GM11168 (cell line): ENCODE results near the gene BIN2.
"Not testable (repeated sequence)": the region's sequence is repeated elsewhere in the genome, so short reads cannot be mapped to it uniquely, and the experiment has no call there.

ENCODE experiments used
- in situ Hi-C: fragments of 300-500 bp; cut with MboI; formaldehyde crosslinking; loops from one replicate; pipeline ENCODE4 v1.12.0; 2022; ENCODE audit warnings: low sequenced_read_pairs; ENCODE audit not compliant: unreplicated experiment

Gene BIN2

DNA sequence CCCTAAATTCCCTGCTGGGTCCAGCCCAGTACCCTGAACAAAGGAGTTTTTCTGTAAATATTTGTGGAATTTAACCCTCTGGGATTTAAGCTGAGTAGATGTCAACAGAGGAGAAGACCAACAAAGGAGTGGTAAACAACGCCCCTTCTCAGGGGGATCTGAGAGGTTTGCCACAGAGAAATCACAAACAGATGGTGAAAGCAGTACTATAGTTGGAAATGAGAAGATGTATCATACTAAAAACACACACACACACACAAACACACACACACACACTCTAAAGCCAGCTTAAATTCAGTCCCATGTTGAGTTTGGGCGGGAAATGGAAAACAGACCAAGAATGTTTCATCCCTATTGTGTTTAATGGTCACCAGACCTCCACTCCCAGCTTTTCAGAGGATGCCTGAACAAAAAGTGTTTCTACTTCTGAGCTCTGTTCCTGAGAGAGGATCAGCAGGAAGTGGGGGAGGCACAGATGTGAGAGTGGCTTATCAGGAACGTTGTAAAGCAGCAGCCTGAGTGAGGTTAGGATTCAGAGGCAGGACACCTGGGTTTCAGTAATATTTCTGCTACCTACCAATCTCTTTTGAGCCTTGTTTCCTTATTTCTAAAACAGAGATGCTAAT lies 3.2 kb downstream of the BIN2 start:
- in situ Hi-C loops = no loop called here

DNA sequence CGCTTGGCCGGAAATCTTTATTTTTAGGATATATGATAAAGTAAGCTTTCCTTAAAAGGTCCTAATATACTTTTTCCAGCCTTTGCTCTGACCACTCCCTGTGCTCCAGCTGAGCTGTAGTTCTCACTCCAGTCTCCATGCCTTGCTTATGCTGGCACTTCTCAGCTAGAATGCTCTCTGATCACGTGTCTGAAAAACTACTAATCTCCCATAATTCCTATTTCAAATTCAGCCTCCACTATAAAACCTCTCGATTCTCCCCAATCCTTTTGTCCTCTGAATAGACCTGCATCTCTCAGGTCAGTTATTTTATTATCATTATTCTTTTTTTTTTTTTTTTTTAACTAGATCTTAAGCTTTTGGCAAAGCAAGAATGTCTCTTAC lies 3.7 kb downstream of the BIN2 start:
- in situ Hi-C loops = no loop called here

DNA sequence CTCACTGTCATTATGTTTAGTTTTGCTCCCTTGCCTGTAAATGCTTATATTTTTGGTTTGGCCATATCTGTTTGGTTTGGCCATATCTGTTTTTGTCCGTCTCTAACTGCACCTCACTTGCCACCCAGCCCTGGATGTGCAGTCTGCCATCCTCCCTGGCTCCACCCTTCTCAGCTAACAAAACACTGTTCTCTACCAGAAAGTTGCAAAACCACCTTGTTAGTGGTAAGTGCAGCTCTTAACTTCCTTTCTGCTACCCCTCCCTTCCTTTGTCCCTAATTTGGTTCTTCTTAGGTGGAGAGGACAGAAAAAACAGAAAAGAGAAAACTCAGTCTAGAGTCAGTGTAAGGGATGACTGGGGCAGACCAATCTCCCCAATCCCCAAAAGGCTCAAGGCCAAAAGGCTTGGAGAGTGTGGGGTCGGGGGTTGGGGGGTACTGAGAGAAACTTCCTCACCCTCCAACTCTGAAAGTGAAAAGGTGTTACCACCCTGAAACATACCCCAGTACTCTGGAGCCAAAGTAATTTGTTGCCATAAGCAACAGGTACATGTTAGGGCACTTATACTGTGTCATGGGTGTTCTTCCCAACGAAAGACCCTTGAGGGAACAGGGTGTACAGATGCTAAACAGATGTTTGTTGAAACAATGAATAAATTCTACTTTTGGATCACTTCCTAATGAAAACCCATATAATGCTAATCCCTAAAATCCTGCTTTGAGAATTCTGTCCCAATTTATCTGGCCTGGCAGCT lies 5.0 kb downstream of the BIN2 start:
- in situ Hi-C loops = no loop called here

DNA sequence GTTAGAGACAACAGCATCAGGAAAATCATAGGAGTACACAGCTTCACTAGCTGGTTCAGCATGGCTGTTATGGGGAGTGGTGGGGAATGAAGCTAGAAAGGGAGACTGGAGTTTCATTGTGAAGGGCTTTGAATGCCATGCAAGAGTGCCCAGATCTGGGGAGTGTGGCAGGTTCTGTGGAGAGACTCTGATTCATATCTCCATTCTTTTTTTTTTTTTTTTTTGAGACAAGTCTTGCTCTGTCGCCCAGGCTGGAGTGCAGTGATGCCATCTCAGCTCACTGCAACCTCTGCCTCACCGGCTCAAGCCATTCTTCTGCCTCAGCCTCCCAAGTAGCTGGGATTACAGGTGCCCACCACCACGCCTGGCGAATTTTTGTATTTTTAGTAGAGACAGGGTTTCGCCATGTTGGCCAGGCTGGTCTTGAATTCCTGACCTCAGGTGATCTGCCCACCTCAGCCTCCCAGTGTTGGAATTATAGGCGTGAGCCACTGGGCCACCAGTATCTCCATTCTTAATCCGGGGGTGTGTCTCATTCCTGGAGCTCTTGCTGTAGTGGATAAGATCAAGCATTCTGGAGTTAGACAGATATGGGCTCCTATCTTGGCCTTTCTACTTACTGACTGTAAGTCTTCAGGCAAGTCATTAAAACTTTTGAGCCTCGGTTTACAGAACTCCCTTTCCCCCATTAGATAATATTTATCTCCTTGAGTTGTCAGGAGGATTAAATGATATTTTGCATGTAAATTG lies 5.7 kb downstream of the BIN2 start:
- in situ Hi-C loops = not testable (repeated sequence)

DNA sequence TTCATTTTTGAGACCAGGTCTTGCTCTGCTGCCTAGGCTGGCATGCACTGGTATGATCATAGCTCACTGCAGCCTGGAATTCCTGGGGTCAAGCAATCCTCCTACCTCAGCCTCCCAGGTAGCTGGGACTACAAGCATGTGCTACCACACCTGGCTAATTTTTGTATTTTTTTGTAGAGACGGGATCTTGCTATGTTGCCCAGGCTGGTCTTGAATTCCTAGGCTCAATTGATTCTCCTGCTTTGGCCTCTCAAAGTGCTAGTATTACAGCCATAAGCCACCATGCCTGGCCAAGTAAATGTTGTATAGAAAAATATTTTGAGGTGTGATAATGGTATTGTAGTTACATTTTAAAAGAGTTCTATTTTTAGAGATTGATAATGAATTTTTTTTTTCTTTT lies 12.6 kb downstream of the BIN2 start:
- in situ Hi-C loops = no loop called here

DNA sequence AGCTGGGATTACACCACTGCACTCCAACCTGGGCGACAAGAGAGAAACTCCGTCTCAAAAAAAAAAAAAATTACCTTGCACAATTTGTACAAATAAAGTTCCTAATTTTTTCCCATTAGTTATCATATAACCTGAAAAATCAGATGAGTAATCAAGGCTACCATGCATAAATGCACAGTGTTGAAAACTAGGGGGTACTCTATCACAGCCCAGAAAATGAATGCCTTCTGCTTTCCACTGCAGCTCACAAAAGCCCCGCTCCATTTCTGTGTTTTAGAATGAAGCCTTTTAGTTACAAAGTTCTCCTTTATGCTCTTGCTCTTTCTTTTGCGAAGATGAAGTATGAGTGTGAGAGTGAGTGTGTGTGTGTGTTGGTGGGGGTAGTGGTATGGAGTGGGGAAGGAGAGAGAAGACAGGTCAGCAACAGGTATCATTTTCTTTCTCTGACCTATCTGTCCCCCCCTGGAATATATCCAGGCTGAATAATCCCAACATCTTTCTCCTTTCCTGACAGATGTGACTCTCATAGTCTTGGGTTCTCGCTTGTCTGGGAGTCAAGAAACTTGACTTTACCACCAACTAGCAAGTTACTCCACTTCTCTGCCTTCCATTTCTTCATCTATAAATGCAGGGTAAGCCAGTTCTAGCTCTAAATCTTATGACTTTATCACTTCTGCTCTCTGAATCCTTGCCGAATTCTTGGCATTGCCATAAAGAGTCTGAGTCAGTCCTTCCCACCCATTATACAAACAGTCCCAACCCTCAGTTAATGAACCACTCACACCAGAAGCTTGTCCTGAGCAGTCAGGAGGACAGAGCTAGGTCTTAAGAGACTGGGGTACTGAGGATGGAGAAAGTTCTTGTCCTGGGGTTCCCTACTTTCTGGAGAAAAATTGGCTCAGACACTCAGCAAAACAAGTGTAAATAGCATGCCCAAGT lies 16.1 kb downstream of the BIN2 start:
- in situ Hi-C loops = no loop called here

DNA sequence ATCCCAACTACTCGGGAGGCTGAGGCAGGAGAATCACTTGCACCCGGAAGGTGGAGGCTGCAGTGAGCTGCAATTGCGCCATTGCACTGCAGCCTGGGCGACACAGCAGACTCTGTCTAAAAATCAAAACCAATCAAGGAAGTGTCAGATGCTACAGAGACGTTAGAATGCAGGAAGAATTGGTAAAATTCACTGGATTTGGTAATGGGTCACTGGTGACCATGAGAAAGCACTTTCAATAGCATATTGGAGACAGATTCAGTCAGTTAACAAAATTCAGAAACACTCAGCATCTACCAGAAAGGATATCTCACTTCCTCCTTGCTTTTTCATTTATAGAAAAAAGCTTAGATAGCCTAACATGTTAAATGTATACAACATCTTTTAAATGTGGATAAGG lies 17.5 kb downstream of the BIN2 start:
- in situ Hi-C loops = no loop called here

DNA sequence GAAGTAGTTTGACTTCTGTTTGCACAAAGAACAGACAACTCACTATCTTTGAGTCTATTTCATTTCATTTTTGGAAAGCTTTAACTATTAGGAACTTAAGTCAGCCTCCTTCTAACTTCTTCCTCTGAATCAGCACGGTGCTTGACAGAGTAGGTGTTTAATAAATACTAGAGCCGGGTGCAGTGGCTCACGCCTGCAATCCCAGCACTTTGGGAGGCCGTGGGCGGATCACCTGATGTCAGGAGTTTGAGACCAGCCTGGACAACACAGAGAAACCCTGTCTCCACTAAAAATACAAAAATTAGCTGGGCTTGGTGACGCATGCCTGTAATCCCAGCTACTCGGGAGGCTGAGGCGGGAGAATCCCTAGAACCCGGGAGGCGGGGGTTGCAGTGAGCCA lies 23.2 kb downstream of the BIN2 start:
- in situ Hi-C loops = not testable (repeated sequence)

DNA sequence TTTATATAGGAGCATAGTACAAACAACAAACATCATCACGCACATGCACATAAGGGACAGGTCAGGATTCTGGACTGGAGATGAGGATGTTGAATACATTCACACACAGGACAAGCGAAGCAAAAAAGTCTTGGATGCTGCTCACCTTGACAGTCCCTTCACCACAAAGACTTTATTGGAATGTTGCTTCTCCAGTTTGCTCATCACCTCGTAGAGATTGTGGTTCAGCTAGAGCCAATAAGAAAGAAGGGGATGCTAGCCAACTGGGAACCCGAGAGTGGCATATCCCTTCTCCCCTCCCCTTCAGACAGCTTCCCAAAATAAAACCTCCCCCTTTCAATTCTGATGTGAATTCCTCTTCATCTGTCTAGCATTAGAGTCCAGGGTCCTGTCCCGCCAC lies 28.3 kb downstream of the BIN2 start:
- in situ Hi-C loops = no loop called here

DNA sequence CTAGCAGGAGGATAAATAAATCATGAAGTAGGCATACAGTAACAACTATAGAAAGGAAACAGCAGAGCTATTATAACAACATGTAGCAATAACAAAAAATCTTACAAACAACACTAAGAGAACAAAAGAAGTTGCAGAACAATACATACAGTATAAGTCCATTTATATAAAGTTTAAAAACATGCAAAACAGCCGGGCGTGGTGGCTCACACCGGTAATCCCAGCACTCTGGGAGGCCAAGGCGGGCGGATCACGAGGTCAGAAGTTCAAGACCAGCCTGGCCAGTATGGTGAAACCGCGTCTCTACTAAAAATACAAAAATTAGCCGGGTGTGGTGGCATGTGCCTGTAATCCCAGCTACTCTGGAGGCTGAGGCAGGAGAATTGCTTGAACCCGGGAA lies 29.9 kb downstream of the BIN2 start:
- in situ Hi-C loops = not testable (repeated sequence)

DNA sequence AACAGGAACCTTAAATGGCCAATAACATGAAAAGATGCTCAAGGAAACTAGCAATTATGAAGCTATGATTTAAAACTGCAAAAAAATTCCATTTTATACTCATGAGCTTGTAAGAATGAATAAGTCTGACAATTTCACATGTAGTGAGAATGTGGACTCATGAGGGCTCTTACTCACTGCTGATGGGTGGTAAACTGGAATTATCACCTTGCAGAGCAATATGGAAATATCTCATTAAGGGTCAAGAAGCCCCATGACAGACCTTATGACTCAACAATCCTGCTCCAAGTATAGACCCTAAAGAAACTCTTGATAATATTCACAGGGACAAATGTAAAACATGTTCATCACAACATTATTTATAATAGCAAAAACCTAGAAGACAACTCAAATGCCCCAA lies 30.3 kb downstream of the BIN2 start:
- in situ Hi-C loops = no loop called here

DNA sequence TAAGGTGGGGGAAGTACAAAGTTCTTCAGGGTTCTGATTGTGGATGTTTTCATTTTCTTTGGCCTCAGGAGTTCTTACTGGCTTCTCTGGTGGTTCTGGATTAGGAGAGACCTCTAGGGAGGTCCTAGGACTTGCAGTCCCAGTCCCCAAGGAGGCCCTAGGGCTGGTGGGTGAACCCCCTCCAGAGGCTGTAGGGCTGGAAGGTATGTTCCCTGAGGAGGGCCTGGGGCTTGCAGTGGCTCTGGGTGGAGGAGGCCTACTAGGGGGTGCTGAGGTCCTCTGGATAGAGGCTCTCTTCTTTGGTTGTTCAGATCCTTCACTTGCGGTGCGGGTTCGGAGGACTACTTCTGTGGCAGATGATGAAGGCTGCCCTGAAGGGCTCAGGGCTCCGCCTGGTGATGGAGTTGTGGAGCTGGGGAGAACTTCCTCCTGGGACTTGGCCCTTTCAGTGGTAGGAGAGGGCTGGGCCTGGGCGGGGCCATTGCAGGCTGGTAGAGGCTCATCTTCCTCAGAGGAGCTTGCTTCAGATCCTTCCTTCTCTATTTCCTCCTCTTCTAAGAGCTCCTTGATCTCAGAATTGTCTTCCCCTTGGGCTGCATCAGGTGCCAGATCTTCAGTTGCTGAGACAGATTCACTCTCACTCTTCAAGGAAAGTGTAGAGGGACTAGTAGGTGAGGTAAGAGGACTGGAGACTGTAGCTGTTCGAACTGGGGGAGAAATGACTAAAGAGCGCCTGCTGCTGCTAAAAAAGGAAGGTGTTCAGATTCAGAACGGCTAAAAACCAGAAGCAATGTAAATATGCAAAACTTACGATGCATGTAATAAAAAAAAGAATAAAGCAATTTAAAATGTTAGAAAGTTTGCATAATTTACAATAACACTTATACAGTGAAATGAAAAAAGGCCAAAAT lies 32.1 kb downstream of the BIN2 start:
- in situ Hi-C loops = not testable (repeated sequence)

DNA sequence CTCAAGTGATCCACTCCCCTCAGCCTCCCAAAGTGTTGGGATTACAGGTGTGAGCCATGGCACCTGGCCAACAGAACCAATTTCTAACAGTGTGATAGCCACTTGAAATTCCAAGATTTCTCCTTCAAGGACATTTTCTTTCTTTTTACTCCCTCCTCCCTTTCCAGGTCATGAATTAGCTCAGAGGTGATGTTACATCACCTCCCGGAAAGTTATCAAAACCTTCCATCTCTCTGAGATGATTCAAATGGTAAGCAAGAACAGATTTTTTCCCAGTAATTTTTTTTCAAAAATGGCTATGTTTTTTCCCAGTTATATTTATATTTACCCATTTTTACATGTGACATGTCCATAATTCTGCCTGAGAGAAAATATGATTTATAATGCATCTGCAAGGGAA lies 38.1 kb downstream of the BIN2 start:
- in situ Hi-C loops = no loop called here

DNA sequence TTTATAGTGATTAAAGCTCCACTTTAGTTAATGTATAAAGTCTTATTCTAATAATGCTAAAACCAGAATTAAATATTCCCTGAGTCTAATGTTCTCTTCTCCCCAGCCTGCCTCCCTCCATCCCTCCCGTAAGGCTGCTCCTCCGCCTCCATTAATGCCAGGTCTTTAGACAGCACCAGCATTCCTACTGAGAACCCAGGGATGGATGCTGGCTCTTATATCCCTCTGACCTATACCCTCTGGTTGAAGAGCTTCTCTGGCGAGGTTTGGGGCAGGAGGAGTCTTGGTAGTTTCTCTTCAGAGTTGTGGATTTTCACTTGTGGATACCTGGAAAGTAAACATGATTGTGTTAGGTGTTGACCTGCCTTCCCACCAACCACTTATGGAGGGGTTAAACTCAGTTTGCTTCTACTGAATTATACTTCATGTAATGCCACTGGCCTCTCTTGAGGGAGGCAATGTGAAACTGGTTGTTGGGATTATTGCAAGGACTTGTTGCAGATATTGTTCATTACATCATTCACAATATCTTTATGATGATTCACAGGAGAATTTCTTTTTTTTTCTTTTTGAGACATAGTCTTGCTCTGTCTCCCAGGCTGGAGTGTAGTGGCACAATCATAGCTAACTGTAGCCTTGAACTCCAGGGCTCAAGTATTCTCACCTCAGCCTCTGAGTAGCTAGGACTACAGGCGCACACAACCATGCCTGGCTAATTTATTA lies 42.6 kb downstream of the BIN2 start:
- in situ Hi-C loops = no loop called here

DNA sequence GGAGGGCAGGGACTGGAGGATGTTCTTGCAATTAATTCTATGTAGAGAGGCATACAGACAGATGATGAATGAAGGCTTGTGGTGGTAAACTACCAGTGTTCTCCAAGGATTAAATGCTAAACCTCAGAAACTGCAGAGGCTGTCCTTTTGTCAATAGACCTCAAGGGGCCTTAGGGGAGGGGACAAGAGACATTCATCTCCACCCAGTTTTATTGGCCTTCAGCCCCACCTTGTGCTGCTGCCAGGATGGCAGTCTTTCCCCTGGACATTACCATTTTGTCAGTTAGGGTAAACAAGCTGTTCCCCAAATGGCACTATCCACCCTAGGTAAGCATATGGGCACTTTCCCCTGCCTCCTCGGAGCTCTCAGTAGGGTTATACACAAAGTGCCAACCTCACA lies 48.9 kb downstream of the BIN2 start:
- in situ Hi-C loops = loop anchor here (5.0 kb wide), 1 partner anchor 57 kb away; no protein-coding TSS in a partner anchor

DNA sequence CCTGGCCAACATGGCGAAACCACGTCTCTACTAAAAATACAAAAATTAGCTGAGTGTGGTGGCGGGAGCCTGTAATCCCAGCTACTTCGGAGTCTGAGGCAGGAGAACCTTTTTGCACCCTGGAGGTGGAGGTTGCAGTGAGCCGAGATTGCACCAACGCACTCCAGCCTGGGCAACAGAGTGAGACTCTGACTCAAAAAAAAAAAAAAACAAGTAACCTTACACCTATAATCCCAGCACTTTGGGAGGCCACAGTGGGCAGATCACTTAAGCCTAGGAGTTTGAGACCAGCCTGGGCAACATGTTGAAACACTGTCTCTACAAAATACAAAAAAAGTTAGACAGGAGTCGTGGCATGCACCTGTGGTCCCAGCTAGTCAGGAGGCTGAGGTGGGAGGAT lies 51.2 kb downstream of the BIN2 start:
- in situ Hi-C loops = not testable (repeated sequence)

DNA sequence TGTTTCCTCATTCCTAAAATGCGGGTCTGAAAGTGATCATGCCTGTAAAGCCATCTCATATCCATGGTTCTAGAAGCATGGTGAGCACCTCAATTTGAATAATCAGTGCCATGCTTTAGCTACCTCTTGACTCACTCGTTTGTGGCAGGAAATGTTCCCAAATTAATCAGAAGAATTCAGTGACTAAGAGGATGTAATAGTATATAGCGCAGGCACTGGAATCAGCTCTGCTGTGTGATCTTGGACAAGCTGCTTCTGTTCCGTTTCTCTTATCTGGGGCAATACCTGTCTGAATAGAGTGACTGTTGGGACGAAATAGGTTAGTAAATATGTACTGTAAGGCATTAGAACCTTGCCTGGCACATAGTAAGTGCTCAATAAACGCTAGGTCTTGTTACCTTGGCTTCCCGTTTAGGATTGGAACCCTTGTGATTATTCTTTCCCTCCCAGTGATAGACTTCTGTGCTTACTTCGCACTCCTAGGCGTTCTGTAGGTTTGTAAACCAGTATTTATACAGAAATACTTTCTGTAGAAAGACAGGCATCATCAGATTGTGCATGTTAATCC lies 52.9 kb downstream of the BIN2 start:
- in situ Hi-C loops = no loop called here
